ENCODE measurements around the gene GNG4.

Gene GNG4

GRCh38 chr1:235511470-235512240, 137.9 kb downstream of the GNG4 start:
- peak in 3 of 42 donors; percentile 9 to 13 (median 11) for DNase-seq
- intact Hi-C loops (cut with DNase I): loop anchor here (10.0 kb wide), 1 partner anchor 273 kb away; no protein-coding TSS in a partner anchor

- intact Hi-C loops (cut with DNase I): loop anchor here (10.0 kb wide), 1 partner anchor 274 kb away; no protein-coding TSS in a partner anchor
- no peak for DNase-seq
These were observed 138.8 kb downstream of the GNG4 start for GRCh38 chr1:235510823-235511222.

- no peak for DNase-seq
- intact Hi-C loops (cut with DNase I): loop anchor here (10.0 kb wide), 1 partner anchor 183 kb away; the partner anchor contains the start of genes ARID4B and GGPS1
These were observed 142.0 kb downstream of the GNG4 start for GRCh38 chr1:235507623-235508022.

GRCh38 chr1:235504494-235505222, 144.9 kb downstream of the GNG4 start:
- peak; percentile 97 to 100 (median 99) for DNase-seq
- intact Hi-C loops (cut with DNase I): loop anchor here (10.0 kb wide), 1 partner anchor 180 kb away; the partner anchor contains the start of genes ARID4B and GGPS1

GRCh38 chr1:235504122-235504493, 145.5 kb downstream of the GNG4 start, which contains the start of gene B3GALNT2:
B3GALNT2 (minus strand) TSS chr1:235504452; CDS start chr1:235504252, 200 bp downstream.
- intact Hi-C loops (cut with DNase I): loop anchor here (10.0 kb wide), 1 partner anchor 179 kb away; the partner anchor contains the start of genes ARID4B and GGPS1
- no peak for DNase-seq

GRCh38 chr1:235503403-235504121, 146.0 kb downstream of the GNG4 start:
- DNase-seq: peak in 41 of 42 donors; percentile 15 to 76 (median 50)
- intact Hi-C loops (cut with DNase I): loop anchor here (10.0 kb wide), 1 partner anchor 179 kb away; the partner anchor contains the start of genes ARID4B and GGPS1

GRCh38 chr1:235502601-235503402, 146.8 kb downstream of the GNG4 start:
- DNase-seq: no peak
- intact Hi-C loops (cut with DNase I): loop anchor here (10.0 kb wide), 1 partner anchor 178 kb away; the partner anchor contains the start of genes ARID4B and GGPS1

- intact Hi-C loops (cut with DNase I): loop anchor here (10.0 kb wide), 1 partner anchor 176 kb away; the partner anchor contains the start of genes ARID4B and GGPS1
- DNase-seq: no peak
These were observed 148.5 kb downstream of the GNG4 start for GRCh38 chr1:235500971-235501540.

All from head of caudate nucleus (tissue), 42 donors.